IgD-negative memory B cell (primary cell): ENCODE results near the gene IBA57. TPM values are rescaled to one million over a fixed set of nuclear protein-coding genes. Genes with fewer than 3 reads are reported as not detected.
"Not testable (repeated sequence)": the region's sequence is repeated elsewhere in the genome, so short reads cannot be mapped to it uniquely, and the experiment has no call there.

Experiments
- H3K27ac Mint-ChIP-seq, 3 donors: one replicate each; pipeline ENCODE4 v1.8.0; 2020 to 2022; ENCODE audit warnings: mild to moderate bottlenecking in 3 of 3, mixed read lengths in 3 of 3, moderate library complexity in 1 of 3
- H3K27me3 Mint-ChIP-seq: one replicate; pipeline ENCODE4 v1.8.0; 2021; ENCODE audit warnings: mixed read lengths
- H3K36me3 Mint-ChIP-seq: one replicate; pipeline ENCODE4 v1.8.0; 2020; ENCODE audit warnings: mild to moderate bottlenecking, mixed read lengths
- H3K4me1 Mint-ChIP-seq, 3 donors: one replicate each; pipeline ENCODE4 v1.8.0; 2020 to 2022; ENCODE audit warnings: mixed read lengths in 3 of 3, mild to moderate bottlenecking in 1 of 3
- H3K4me3 Mint-ChIP-seq, 4 donors: one replicate each; pipeline ENCODE4 v1.8.0; 2020 to 2022; ENCODE audit warnings: mild to moderate bottlenecking in 4 of 4, mixed read lengths in 4 of 4, moderate library complexity in 3 of 4
- H3K9me3 Mint-ChIP-seq, 3 donors: one replicate each; pipeline ENCODE4 v1.8.0; 2020 to 2021; ENCODE audit warnings: mixed read lengths in 3 of 3, mild to moderate bottlenecking in 1 of 3
- polyA plus RNA-seq: library from polyadenylated mRNA; unstranded; fragments of 300-500 nt; fragmentation: Illumina TruSeq; gene quantifications from one replicate; pipeline ENCODE4 v1.2.3, GENCODE V29; 2021

IBA57 gene
- polyA plus RNA-seq, 1 donor from 2014 or later, result 3.3 TPM

- H3K27ac Mint-ChIP-seq, result no peak overlapping the region
- H3K27me3 Mint-ChIP-seq, result no peaks in the 10 kb centered on the region
- peaks cover 2% of the 10 kb centered on the region for H3K36me3 Mint-ChIP-seq
- H3K9me3 Mint-ChIP-seq, result no peaks in the 10 kb centered on the region
- peak overlapping the region in 1 of 4 donors; percentile 18 for H3K4me3 Mint-ChIP-seq
- peaks cover 6 to 30% (median 13%) of the 10 kb centered on the region in 3 donors for H3K4me1 Mint-ChIP-seq
Measured at GRCh38 chr1:228170666-228171065, 5.1 kb downstream of the IBA57 start.

- Mint-ChIP-seq H3K36me3 (peaks cover 2% of the 10 kb centered on the region), H3K4me3 (no peak overlapping the region), H3K27ac (no peak overlapping the region), H3K27me3 (no peaks in the 10 kb centered on the region), H3K9me3 (no peaks in the 10 kb centered on the region), H3K4me1 (peaks cover 6 to 30% (median 13%) of the 10 kb centered on the region in 3 donors)
Measured at GRCh38 chr1:228171221-228171891, 5.8 kb downstream of the IBA57 start.

GRCh38 chr1:228172591-228173527, 7.3 kb downstream of the IBA57 start:
- H3K36me3 Mint-ChIP-seq, result peaks cover 2% of the 10 kb centered on the region
- H3K27me3 Mint-ChIP-seq, result no peaks in the 10 kb centered on the region
- H3K27ac Mint-ChIP-seq, result peak overlapping the region; percentile 25 to 89 (median 53)
- peaks cover 0 to 20% (median 6%) of the 10 kb centered on the region in 3 donors for H3K4me1 Mint-ChIP-seq
- no peaks in the 10 kb centered on the region for H3K9me3 Mint-ChIP-seq
- no peak overlapping the region for H3K4me3 Mint-ChIP-seq

- H3K27ac Mint-ChIP-seq, H3K9me3 Mint-ChIP-seq, H3K4me3 Mint-ChIP-seq, H3K27me3 Mint-ChIP-seq, H3K36me3 Mint-ChIP-seq: not testable (repeated sequence)
- H3K4me1 Mint-ChIP-seq, result peaks cover 0 to 15% (median 0%) of the 10 kb centered on the region in 3 donors
Measured at GRCh38 chr1:228173528-228174481, 8.2 kb downstream of the IBA57 start.

- H3K27ac Mint-ChIP-seq, result no peak overlapping the region
Measured at GRCh38 chr1:228174482-228175315, 9.1 kb downstream of the IBA57 start.

GRCh38 chr1:228175316-228176023, 9.9 kb downstream of the IBA57 start:
- no peaks in the 10 kb centered on the region for H3K9me3 Mint-ChIP-seq
- H3K36me3 Mint-ChIP-seq, result no peaks in the 10 kb centered on the region
- H3K4me3 Mint-ChIP-seq, result peak overlapping the region in 1 of 4 donors; percentile 23
- no peaks in the 10 kb centered on the region for H3K27me3 Mint-ChIP-seq
- H3K27ac Mint-ChIP-seq, result peak overlapping the region in 1 of 3 donors; percentile 73
- peaks cover 0 to 11% (median 5%) of the 10 kb centered on the region in 3 donors for H3K4me1 Mint-ChIP-seq

More at GRCh38 chr1:228174482-228175315, 9.1 kb downstream of the IBA57 start:
- Mint-ChIP-seq H3K9me3 (no peaks in the 10 kb centered on the region), H3K27me3 (no peaks in the 10 kb centered on the region), H3K4me3 (no peak overlapping the region), H3K36me3 (no peaks in the 10 kb centered on the region), H3K4me1 (peaks cover 0 to 12% (median 4%) of the 10 kb centered on the region in 3 donors)

- no peak overlapping the region for H3K4me3 Mint-ChIP-seq
- H3K4me1 Mint-ChIP-seq, result peaks cover 0 to 10% (median 5%) of the 10 kb centered on the region in 3 donors
- peak overlapping the region in 1 of 3 donors; percentile 73 for H3K27ac Mint-ChIP-seq
- H3K36me3 Mint-ChIP-seq, result no peaks in the 10 kb centered on the region
- H3K27me3 Mint-ChIP-seq, result no peaks in the 10 kb centered on the region
- H3K9me3 Mint-ChIP-seq, result no peaks in the 10 kb centered on the region
Measured at GRCh38 chr1:228176024-228176395, 10.4 kb downstream of the IBA57 start.

GRCh38 chr1:228176461-228177182, 11.0 kb downstream of the IBA57 start:
- H3K4me1 Mint-ChIP-seq, result peaks cover 0 to 9% (median 5%) of the 10 kb centered on the region in 3 donors
- H3K36me3 Mint-ChIP-seq, result no peaks in the 10 kb centered on the region
- no peaks in the 10 kb centered on the region for H3K9me3 Mint-ChIP-seq
- no peak overlapping the region for H3K27ac Mint-ChIP-seq
- no peaks in the 10 kb centered on the region for H3K27me3 Mint-ChIP-seq
- no peak overlapping the region for H3K4me3 Mint-ChIP-seq

- no peak overlapping the region for H3K4me3 Mint-ChIP-seq
Measured at GRCh38 chr1:228177183-228177475, 11.5 kb downstream of the IBA57 start.

GRCh38 chr1:228177721-228178710, 12.4 kb downstream of the IBA57 start:
- no peaks in the 10 kb centered on the region for H3K36me3 Mint-ChIP-seq

More at GRCh38 chr1:228177183-228177475, 11.5 kb downstream of the IBA57 start:
- no peaks in the 10 kb centered on the region for H3K36me3 Mint-ChIP-seq
- H3K9me3 Mint-ChIP-seq, result no peaks in the 10 kb centered on the region
- peaks cover 0 to 8% (median 5%) of the 10 kb centered on the region in 3 donors for H3K4me1 Mint-ChIP-seq
- no peaks in the 10 kb centered on the region for H3K27me3 Mint-ChIP-seq
- H3K27ac Mint-ChIP-seq, result no peak overlapping the region

GRCh38 chr1:228178737-228179684, 13.4 kb downstream of the IBA57 start:
- H3K36me3 Mint-ChIP-seq, result no peaks in the 10 kb centered on the region
- peaks cover 0 to 5% (median 0%) of the 10 kb centered on the region in 3 donors for H3K4me1 Mint-ChIP-seq
- H3K27ac Mint-ChIP-seq, result peak overlapping the region in 1 of 3 donors; percentile 51
- H3K9me3 Mint-ChIP-seq, result no peaks in the 10 kb centered on the region
- no peak overlapping the region for H3K4me3 Mint-ChIP-seq
- H3K27me3 Mint-ChIP-seq, result no peaks in the 10 kb centered on the region

More at GRCh38 chr1:228177721-228178710, 12.4 kb downstream of the IBA57 start:
- H3K4me1 Mint-ChIP-seq, result peaks cover 0 to 5% (median under 1%) of the 10 kb centered on the region in 3 donors
- no peak overlapping the region for H3K4me3 Mint-ChIP-seq
- H3K27me3 Mint-ChIP-seq, result no peaks in the 10 kb centered on the region
- H3K27ac Mint-ChIP-seq, result peak overlapping the region in 2 of 3 donors; percentile 59 to 77
- no peaks in the 10 kb centered on the region for H3K9me3 Mint-ChIP-seq
